Body of pancreas (tissue), 4 donors: Measurements from ENCODE around the gene ZNF805. TPM values are rescaled to one million over a fixed set of nuclear protein-coding genes. Genes with fewer than 3 reads are reported as not detected.

Source experiments
- ATAC-seq: fragments of 150-250 bp; one replicate; pipeline ENCODE4 v1.9.1; 2016
- DNase-seq, 4 donors: peaks; one replicate each; pipeline ENCODE4 v3.0.0-alpha.2; 2019
- H3K27ac ChIP-seq, 4 donors: fragments of 200-600 bp; sonication (generic); 1 replicate in 3 of 4; 2 replicates in 1 of 4; pipeline versions ENCODE4 v1.5.1 to v1.6.1; 2016 to 2019; ENCODE audit warnings: mild to moderate bottlenecking in 1 of 4, mixed read lengths in 1 of 4, moderate library complexity in 1 of 4
- H3K27me3 ChIP-seq, 2 donors: fragments of 200-600 bp; sonication (generic); one replicate each; pipeline ENCODE4 v1.6.0; 2016; ENCODE audit warnings: mild to moderate bottlenecking in 1 of 2
- H3K36me3 ChIP-seq, 2 donors: fragments of 200-600 bp; sonication (generic); replicated peaks in 1 of 2; 2 replicates each; pipeline ENCODE4 v1.5.1; 2016; ENCODE audit warnings: low read depth in 2 of 2; ENCODE audit not compliant: insufficient read depth in 1 of 2
- H3K4me1 ChIP-seq: fragments of 200-600 bp; sonication (generic); one replicate; pipeline ENCODE4 v1.6.0; 2016
- H3K4me3 ChIP-seq, 2 donors: fragments of 200-600 bp; sonication (generic); 1 replicate in 1 of 2; 2 replicates in 1 of 2; pipeline ENCODE4 v1.5.1; 2016 to 2019
- H3K9me3 ChIP-seq, 3 donors: fragments of 200-600 bp; sonication (generic); 1 replicate in 2 of 3; 2 replicates in 1 of 3; pipeline ENCODE4 v1.5.1; 2016
- CTCF ChIP-seq, 7 experiments: fragments of 450-650 bp in 4 of 7; fragments of 200-600 bp in 3 of 7; sonication (generic) in 3 of 7; IDR thresholded peaks; one replicate each; pipeline ENCODE4 v1.5.1; 2016 to 2019; ENCODE audit warnings: antibody characterized with exemption in 7 of 7
- POLR2A ChIP-seq, 3 donors: fragments of 450-650 bp; IDR thresholded peaks; one replicate each; pipeline ENCODE4 v1.6.1; 2016; ENCODE audit warnings: antibody characterized with exemption in 3 of 3, mild to moderate bottlenecking in 2 of 3
- WGBS, 2 donors: methylation state at CpG; one replicate each; pipeline ENCODE4 v1.1.5; 2017; 5-methylcytosine and 5-hydroxymethylcytosine counted together
- intact Hi-C: fragments of 100-400 bp; cut with DNase I; formaldehyde crosslinking; loops from one replicate; pipeline ENCODE4 v1.15.1; 2023
- total RNA-seq, 2 donors: library from RNA; depleted of rRNA; stranded (reverse); fragments of >200 nt; gene quantifications; one replicate each; pipeline ENCODE4 v1.1.0, GENCODE V29; 2016

The ZNF805 gene
- total RNA-seq, 2 donors from 2014 or later: 8.8 to 13.8 TPM

DNA sequence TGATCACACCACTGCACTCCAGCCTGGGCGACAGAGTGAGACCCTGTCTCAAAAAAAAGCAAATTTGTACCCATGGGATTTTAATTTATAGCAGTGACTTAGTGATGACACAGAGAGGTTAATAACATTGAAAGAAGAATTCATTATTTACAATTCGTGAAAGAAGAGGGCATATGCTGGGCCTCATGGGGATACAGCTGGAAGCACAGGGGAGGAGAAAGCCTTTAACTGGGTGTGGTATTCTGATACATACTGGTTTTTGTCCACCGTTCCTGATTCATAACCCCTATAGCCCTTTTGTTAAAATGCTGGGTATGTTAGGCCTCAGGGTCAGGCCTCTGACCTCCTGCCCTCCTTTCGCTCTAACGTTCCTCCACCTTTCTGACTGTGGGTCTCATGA is 38.3 kb upstream of the ZNF805 start:
- no peak overlapping the region for H3K27ac ChIP-seq
- no peak for DNase-seq
- H3K4me1 ChIP-seq: no peaks in the 10 kb centered on the region
- 92 to 95% methylated on average over 5 of the region's 5 CpGs for WGBS, 2 donors
- H3K4me3 ChIP-seq: no peak overlapping the region
- no peak for ATAC-seq
- TF ChIP-seq POLR2A (IDR thresholded peaks at IDR 0.05) (no peak), CTCF (IDR thresholded peaks at IDR 0.05) (no peak)
- peaks cover 0 to 9% of the 10 kb centered on the region in 2 donors for H3K36me3 ChIP-seq
- intact Hi-C loops: no loop called here
- H3K27me3 ChIP-seq: no peaks in the 10 kb centered on the region
- H3K9me3 ChIP-seq: peaks cover 0 to 10% (median 0%) of the 10 kb centered on the region in 3 donors

DNA sequence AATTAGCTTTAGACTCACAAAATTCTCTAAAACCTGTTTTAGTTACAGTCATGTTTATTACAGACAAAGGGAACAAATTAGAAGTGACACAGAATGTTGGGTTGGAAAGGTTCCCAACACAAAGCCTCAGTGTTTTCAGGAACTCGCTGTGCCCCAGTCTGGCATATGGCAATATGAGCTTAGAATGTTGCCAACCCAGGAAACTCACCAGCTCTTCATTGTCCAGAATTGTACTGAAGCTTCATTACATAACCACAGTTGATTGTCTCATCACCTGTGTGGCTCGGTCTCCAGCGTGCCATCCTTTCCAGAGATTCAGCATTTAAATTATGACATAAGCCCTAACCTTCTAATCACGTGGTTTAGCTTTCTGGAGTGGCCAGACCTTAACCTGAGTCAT is 30.1 kb upstream of the ZNF805 start:
- intact Hi-C loops: no loop called here
- DNase-seq: no peak
- Histone ChIP-seq H3K36me3 (peaks cover 22 to 30% of the 10 kb centered on the region in 2 donors), H3K9me3 (peaks cover 0 to 34% (median 0%) of the 10 kb centered on the region in 3 donors), H3K4me3 (no peak overlapping the region), H3K27ac (no peak overlapping the region), H3K4me1 (no peaks in the 10 kb centered on the region), H3K27me3 (no peaks in the 10 kb centered on the region)
- TF ChIP-seq CTCF (IDR thresholded peaks at IDR 0.05): no peak
- no peak for TF ChIP-seq POLR2A (IDR thresholded peaks at IDR 0.05)
- 79 to 97% methylated on average over 4 of the region's 4 CpGs for WGBS, 2 donors
- no peak for ATAC-seq

GRCh38 chr19:57212109-57212508 is 28.3 kb upstream of the ZNF805 start:
- intact Hi-C loops: no loop called here
- H3K27me3 ChIP-seq: no peaks in the 10 kb centered on the region
- peaks cover 22% of the 10 kb centered on the region in 2 donors for H3K36me3 ChIP-seq
- no peak overlapping the region for H3K27ac ChIP-seq
- H3K9me3 ChIP-seq: peaks cover 0 to 39% (median 0%) of the 10 kb centered on the region in 3 donors
- no peak for TF ChIP-seq POLR2A (IDR thresholded peaks at IDR 0.05)
- no peak for TF ChIP-seq CTCF (IDR thresholded peaks at IDR 0.05)
- H3K4me3 ChIP-seq: no peak overlapping the region
- H3K4me1 ChIP-seq: no peaks in the 10 kb centered on the region
- WGBS, 2 donors: 91 to 100% methylated on average over 4 to 7 of the region's 7 CpGs
- no peak for DNase-seq
- ATAC-seq: no peak

GRCh38 chr19:57227502-57227901 is 12.9 kb upstream of the ZNF805 start:
- Histone ChIP-seq H3K4me3 (no peak overlapping the region), H3K27ac (no peak overlapping the region), H3K27me3 (no peaks in the 10 kb centered on the region), H3K9me3 (no peaks in the 10 kb centered on the region), H3K4me1 (no peaks in the 10 kb centered on the region), H3K36me3 (no peaks in the 10 kb centered on the region)
- 53 to 78% methylated on average over 3 to 5 of the region's 5 CpGs for WGBS, 2 donors
- DNase-seq (no peak), ATAC-seq (no peak)
- TF ChIP-seq CTCF (IDR thresholded peaks at IDR 0.05) (no peak), POLR2A (IDR thresholded peaks at IDR 0.05) (no peak)
- intact Hi-C loops: no loop called here

DNA sequence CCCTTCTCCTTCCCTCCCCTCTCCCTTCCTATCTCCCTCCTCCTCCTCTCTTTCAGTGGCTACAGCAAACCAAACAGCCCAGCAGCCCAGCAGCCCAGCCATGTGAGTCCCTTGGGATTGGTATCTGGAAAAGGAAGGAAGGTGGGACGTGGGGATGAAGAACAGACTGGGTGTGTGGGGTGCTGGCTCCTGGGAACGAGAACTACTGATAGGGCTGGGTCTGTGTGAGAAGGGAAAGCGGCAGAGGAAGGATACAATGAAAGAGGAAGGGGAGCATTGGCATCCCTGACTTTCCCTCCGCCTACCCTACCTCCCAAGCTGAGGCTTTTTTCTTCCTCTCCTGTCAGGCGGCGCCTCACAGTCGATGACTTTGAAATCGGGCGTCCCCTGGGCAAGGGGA is 8.7 kb upstream of the ZNF805 start:
- DNase-seq: no peak
- no peaks in the 10 kb centered on the region for H3K36me3 ChIP-seq
- H3K4me3 ChIP-seq: no peak overlapping the region
- no peak overlapping the region for H3K27ac ChIP-seq
- H3K9me3 ChIP-seq: no peaks in the 10 kb centered on the region
- H3K4me1 ChIP-seq: no peaks in the 10 kb centered on the region
- WGBS, 2 donors: 73 to 74% methylated on average over 9 of the region's 9 CpGs
- no peak for TF ChIP-seq CTCF (IDR thresholded peaks at IDR 0.05)
- TF ChIP-seq POLR2A (IDR thresholded peaks at IDR 0.05): no peak
- no peaks in the 10 kb centered on the region for H3K27me3 ChIP-seq
- ATAC-seq: no peak
- intact Hi-C loops: no loop called here
